NT2/D1 (cell line): ENCODE measurements around the gene CAMK1D.

Experiments
- DNase-seq: peaks from one replicate; pipeline ENCODE4 v3.0.0-alpha.2; 2011; ENCODE audit warnings: low read depth, low spot score
- H3K27me3 ChIP-seq: 2 replicates; pipeline ENCODE4 v1.6.0; 2011; ENCODE audit warnings: mild to moderate bottlenecking; ENCODE audit not compliant: insufficient read length, insufficient read depth
- H3K36me3 ChIP-seq: 2 replicates; pipeline ENCODE4 v1.6.1; 2011; ENCODE audit warnings: mild to moderate bottlenecking, low read length, mixed read lengths; ENCODE audit not compliant: insufficient read depth, insufficient read length
- H3K4me1 ChIP-seq: 2 replicates; pipeline ENCODE4 v1.5.1; 2011; ENCODE audit not compliant: insufficient read depth, insufficient read length
- H3K4me3 ChIP-seq: 2 replicates; pipeline ENCODE4 v1.5.1; 2011; ENCODE audit warnings: low read depth; ENCODE audit not compliant: insufficient read length
- H3K9ac ChIP-seq: 2 replicates; pipeline ENCODE4 v1.6.0; 2011; ENCODE audit warnings: low read depth; ENCODE audit not compliant: insufficient read length
- H3K9me3 ChIP-seq: 2 replicates; pipeline ENCODE4 v1.5.1; 2011; ENCODE audit warnings: mild to moderate bottlenecking, low read length; ENCODE audit not compliant: insufficient read depth
- SUZ12 ChIP-seq: IDR thresholded peaks from 2 replicates; pipeline ENCODE4 v1.6.1; 2011; ENCODE audit not compliant: insufficient read length, insufficient read depth; ENCODE audit errors: extremely low read depth
- YY1 ChIP-seq: IDR thresholded peaks from 2 replicates; pipeline ENCODE4 v1.6.1; 2011; ENCODE audit not compliant: insufficient read length, insufficient read depth
- ZNF274 ChIP-seq: IDR thresholded peaks from 2 replicates; pipeline ENCODE4 v1.6.1; 2011; ENCODE audit warnings: mild to moderate bottlenecking, low read depth, low read length

The CAMK1D gene

GRCh38 chr10:12875100-12875499 lies 525.8 kb downstream of the CAMK1D start:
- no peak for DNase-seq
- no peaks in the 10 kb centered on the region for H3K4me1 ChIP-seq

DNA sequence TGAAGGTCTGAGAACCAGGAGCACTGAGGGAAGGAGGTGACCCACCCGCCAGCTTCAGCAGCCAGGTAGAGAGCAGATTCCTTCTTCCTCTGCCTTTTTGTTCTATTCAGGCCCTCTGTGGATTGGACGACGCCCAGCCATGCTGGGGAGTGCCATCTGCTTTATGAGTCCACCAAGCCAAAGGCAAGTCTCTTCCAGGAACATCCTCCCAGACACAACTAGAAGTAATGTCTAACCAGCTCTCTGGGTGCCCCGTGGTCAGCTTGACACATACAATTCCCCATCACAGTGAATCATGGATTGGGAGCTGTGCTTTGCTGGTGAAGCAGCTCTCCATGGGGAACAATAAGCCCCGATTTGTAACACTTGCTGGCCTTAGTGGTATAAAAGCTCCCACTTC lies 526.9 kb downstream of the CAMK1D start:
- Histone ChIP-seq H3K4me3 (no peak overlapping the region), H3K9ac (no peak overlapping the region), H3K4me1 (no peaks in the 10 kb centered on the region), H3K27me3 (no peaks in the 10 kb centered on the region), H3K9me3 (0 out of 2 replicates have a peak, but pooled peaks cover 4% of the 10 kb centered on the region), H3K36me3 (no peaks in the 10 kb centered on the region)
- DNase-seq: no peak
- no peak for TF ChIP-seq ZNF274
- no peak for TF ChIP-seq YY1
- TF ChIP-seq SUZ12: no peak

More at GRCh38 chr10:12875100-12875499, 525.8 kb downstream of the CAMK1D start:
- TF ChIP-seq SUZ12 (no peak), YY1 (no peak), ZNF274 (no peak)
- H3K4me3 ChIP-seq: no peak overlapping the region
- H3K27me3 ChIP-seq: no peaks in the 10 kb centered on the region
- no peaks in the 10 kb centered on the region for H3K36me3 ChIP-seq
- 0 out of 2 replicates have a peak, but pooled peaks cover 4% of the 10 kb centered on the region for H3K9me3 ChIP-seq
- H3K9ac ChIP-seq: no peak overlapping the region

DNA sequence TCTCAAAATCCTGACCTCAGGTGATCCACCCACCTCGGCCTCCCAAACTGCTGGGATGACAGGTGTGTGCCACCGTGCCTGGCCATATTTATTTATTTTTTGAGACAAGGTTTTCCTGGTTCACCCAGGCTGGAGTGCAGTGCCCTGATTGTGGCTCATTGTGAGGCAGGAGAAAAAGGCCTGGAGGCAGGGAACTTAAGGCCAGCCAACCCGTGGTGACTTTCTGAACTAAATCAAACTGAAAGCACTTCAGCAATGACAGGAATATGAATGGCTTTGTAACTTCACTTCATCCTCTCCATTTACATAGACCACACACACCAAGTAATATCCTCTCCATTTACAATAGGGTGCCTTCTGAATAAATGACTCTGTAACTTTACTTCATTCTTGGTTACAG lies 527.8 kb downstream of the CAMK1D start:
- no peak for DNase-seq
- H3K36me3 ChIP-seq: no peaks in the 10 kb centered on the region
- no peak for TF ChIP-seq ZNF274
- TF ChIP-seq YY1: no peak
- no peak for TF ChIP-seq SUZ12
- no peak overlapping the region for H3K9ac ChIP-seq
- H3K27me3 ChIP-seq: no peaks in the 10 kb centered on the region
- 0 out of 2 replicates have a peak, but pooled peaks cover 4% of the 10 kb centered on the region for H3K9me3 ChIP-seq
- no peaks in the 10 kb centered on the region for H3K4me1 ChIP-seq
- no peak overlapping the region for H3K4me3 ChIP-seq

DNA sequence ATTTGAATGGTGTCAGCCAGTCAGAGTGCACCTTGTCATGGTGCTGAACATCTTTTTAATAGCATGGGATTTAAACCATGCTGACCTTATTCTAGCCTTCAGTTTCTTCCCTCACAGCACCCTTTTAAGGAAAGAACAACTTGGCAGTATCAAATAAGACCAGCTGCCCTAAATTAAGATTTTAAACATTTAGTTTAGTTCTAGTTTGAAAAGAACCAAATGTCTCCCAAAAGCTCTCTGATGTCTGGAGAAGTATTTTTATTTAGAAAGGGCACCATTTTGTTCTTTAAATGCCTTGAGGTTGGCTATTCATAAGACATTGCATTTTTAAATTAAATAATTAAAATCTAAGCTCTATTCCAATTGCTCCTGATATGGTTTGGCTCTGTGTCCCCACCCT lies 531.1 kb downstream of the CAMK1D start:
- DNase-seq: no peak
- TF ChIP-seq SUZ12 (no peak), YY1 (no peak), ZNF274 (no peak)
- H3K9ac ChIP-seq: no peak overlapping the region
- no peaks in the 10 kb centered on the region for H3K36me3 ChIP-seq
- 0 out of 2 replicates have a peak, but pooled peaks cover 4% of the 10 kb centered on the region for H3K9me3 ChIP-seq
- no peaks in the 10 kb centered on the region for H3K4me1 ChIP-seq
- H3K4me3 ChIP-seq: no peak overlapping the region
- H3K27me3 ChIP-seq: no peaks in the 10 kb centered on the region

DNA sequence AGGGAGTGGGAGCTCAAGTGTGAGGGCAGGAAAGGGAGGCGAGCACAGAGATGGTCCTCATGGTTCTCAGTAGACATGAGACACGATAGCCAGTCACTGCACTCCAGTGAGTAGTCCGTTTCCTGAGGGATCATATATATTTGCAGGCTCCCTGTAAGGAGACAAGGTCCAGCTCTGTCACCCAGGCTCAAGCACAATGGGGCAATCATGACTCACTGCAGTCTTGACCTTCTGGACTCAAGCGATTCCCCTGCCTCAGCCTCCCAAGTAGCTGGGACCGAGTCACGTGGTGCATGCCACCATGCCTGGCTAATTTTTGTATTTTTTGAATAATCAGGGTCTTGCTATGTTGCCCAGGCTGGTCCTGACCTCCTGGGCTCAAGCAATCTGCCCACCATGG lies 535.5 kb downstream of the CAMK1D start:
- H3K4me3 ChIP-seq: no peak overlapping the region
- no peaks in the 10 kb centered on the region for H3K4me1 ChIP-seq
- TF ChIP-seq SUZ12: no peak
- no peak for TF ChIP-seq ZNF274
- no peak for TF ChIP-seq YY1
- DNase-seq: no peak
- H3K9me3 ChIP-seq: no peaks in the 10 kb centered on the region
- H3K27me3 ChIP-seq: no peaks in the 10 kb centered on the region
- H3K36me3 ChIP-seq: no peaks in the 10 kb centered on the region
- no peak overlapping the region for H3K9ac ChIP-seq
